ENCODE data around the gene PFKFB4. TPM values are rescaled to one million over a fixed set of nuclear protein-coding genes. Genes with fewer than 3 reads are reported as not detected.

Gene PFKFB4
- total and polyA plus RNA-seq, 9 of the 15 experiments (the other 6 are each of a cell fraction or from before 2014, with no cell fraction given) = 0.92 to 56.3 (median 13.5) TPM

- DNase-seq (ENCODE audit: extremely low read depth in 1 of 4, low spot score in 3 of 4) (no peak), FAIRE-seq (no peak), ATAC-seq (no peak)
- intact Hi-C loops (cut with micrococcal nuclease) (no loop called here), in situ Hi-C loops (cut with MboI) (no loop called here)
- Histone ChIP-seq H3K9ac (ENCODE audit: insufficient read depth in 1 of 2, low read depth in 2 of 2, low read length in 2 of 2) (no peak overlapping the region), H2AFZ (ENCODE audit: low read depth, low read length) (no peak overlapping the region), H3K4me3 (no peak overlapping the region), H4K20me1 (replicated peaks; ENCODE audit: control insufficient read depth, insufficient read depth, low read length) (no peaks in the 10 kb centered on the region), H3K27me3 (ENCODE audit: control insufficient read depth in 2 of 2, insufficient read depth in 2 of 2, low read length in 2 of 2) (no peaks in the 10 kb centered on the region), H3K4me2 (ENCODE audit: insufficient read depth, low read length) (no peak overlapping the region), H3K79me2 (ENCODE audit: control insufficient read depth, insufficient read depth, low read length) (no peaks in the 10 kb centered on the region), H3K27ac (ENCODE audit: extremely low read depth, low read depth, low read length) (no peak overlapping the region), H3K36me3 (ENCODE audit: control insufficient read depth, insufficient read depth, low read length) (no peaks in the 10 kb centered on the region), H3K9me1 (ENCODE audit: control insufficient read depth, insufficient read depth, low read length) (no peaks in the 10 kb centered on the region), H3K4me1 (replicated peaks in 1 of 2; ENCODE audit: control insufficient read depth in 2 of 2, insufficient read depth in 2 of 2, low read length in 2 of 2) (peaks cover 0 to 40% of the 10 kb centered on the region in 2 experiments; a peak in 2 of 5 replicates), H3K9me3 (replicated peaks; ENCODE audit: control insufficient read depth, insufficient read depth, low read depth, low read length) (no peaks in the 10 kb centered on the region)
- 65% methylated on average over 3 of the region's 5 CpGs for WGBS (ENCODE audit: insufficient coverage, low coverage, missing lambda C conversion rate)
- TF ChIP-seq TFAM (CRISPR knock-in tag; conservative IDR thresholded peaks at IDR 0.05) (no peak), ELF1 (tag; IDR thresholded peaks at IDR 0.05) (no peak), LEF1 (IDR thresholded peaks at IDR 0.05) (no peak), CEBPB (tag; IDR thresholded peaks at IDR 0.05) (no peak), ZKSCAN1 (IDR thresholded peaks at IDR 0.05; ENCODE audit: low read depth, low read length) (no peak), ETV1 (tag; conservative IDR thresholded peaks at IDR 0.05; ENCODE audit: low read depth) (no peak), NFE2L1 (tag; IDR thresholded peaks at IDR 0.05; ENCODE audit: borderline replicate concordance, low read depth) (no peak), STAG1 (CRISPR knock-in tag; IDR thresholded peaks at IDR 0.05; ENCODE audit: borderline replicate concordance) (no peak), TCFL5 (CRISPR knock-in tag; conservative IDR thresholded peaks at IDR 0.05) (no peak), ZNF75A (CRISPR knock-in tag; IDR thresholded peaks at IDR 0.05) (no peak), ZNF780A (CRISPR knock-in tag; IDR thresholded peaks at IDR 0.05) (no peak), HMGXB4 (CRISPR knock-in tag; IDR thresholded peaks at IDR 0.05) (no peak), ZNF512 (tag; IDR thresholded peaks at IDR 0.05) (no peak), ZNF589 (CRISPR knock-in tag; IDR thresholded peaks at IDR 0.05; ENCODE audit: low read depth) (no peak), ZNF140 (CRISPR knock-in tag; IDR thresholded peaks at IDR 0.05) (no peak), ASH1L (IDR thresholded peaks at IDR 0.05; ENCODE audit: borderline replicate concordance, low read depth, partially characterized antibody) (no peak)
- TF ChIP-seq, protein P1, sequence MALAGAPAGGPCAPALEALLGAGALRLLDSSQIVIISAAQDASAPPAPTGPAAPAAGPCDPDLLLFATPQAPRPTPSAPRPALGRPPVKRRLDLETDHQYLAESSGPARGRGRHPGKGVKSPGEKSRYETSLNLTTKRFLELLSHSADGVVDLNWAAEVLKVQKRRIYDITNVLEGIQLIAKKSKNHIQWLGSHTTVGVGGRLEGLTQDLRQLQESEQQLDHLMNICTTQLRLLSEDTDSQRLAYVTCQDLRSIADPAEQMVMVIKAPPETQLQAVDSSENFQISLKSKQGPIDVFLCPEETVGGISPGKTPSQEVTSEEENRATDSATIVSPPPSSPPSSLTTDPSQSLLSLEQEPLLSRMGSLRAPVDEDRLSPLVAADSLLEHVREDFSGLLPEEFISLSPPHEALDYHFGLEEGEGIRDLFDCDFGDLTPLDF (CRISPR knock-in tag; IDR thresholded peaks at IDR 0.05) = no peak
- ChIA-PET POLR2A (interaction anchor here (1.0 kb wide), 1 partner anchor 30 kb away, joined by 3 read pairs; no protein-coding TSS in a partner anchor), CTCF (ENCODE audit: low intra/inter-chr PET ratio) (interaction anchor here (0.6 kb wide), 1 partner anchor 309 kb away, joined by 3 read pairs; no protein-coding TSS in a partner anchor)
- no TSS peak for BruUV-seq (replicated peaks)
These were observed 10.5 kb upstream of the PFKFB4 start for GRCh38 chr3:48567090-48567489.

Measured in K562 (cell line).